Measurements from ENCODE around the gene ST6GAL2. TPM values are rescaled to one million over a fixed set of nuclear protein-coding genes. Genes with fewer than 3 reads are reported as not detected.

ST6GAL2 gene
- polyA plus RNA-seq, 2 of the 4 experiments (the other 2 are of a cell fraction), result 26.2 to 52.6 TPM

DNA sequence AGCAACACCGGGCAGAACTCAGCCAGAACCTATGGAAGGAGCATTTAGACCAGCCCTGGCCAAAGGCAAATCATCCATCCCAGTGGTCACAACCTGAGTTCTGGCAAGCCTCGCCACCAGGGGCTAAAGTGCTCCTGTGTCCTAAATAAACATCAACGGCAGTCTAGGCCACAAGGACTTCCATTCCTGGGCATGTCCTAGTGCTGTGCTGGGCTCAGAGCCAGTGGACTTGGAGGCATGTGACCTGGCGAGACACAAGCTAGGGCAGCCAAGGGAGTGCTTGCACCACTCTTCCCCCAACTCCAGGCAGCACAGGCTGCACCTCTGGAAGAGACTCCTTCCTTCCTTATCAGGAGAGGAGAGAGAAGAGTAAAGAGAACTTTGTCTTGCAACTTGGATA lies 69.0 kb downstream of the ST6GAL2 start (continued):
- TF ChIP-seq, protein P1, sequence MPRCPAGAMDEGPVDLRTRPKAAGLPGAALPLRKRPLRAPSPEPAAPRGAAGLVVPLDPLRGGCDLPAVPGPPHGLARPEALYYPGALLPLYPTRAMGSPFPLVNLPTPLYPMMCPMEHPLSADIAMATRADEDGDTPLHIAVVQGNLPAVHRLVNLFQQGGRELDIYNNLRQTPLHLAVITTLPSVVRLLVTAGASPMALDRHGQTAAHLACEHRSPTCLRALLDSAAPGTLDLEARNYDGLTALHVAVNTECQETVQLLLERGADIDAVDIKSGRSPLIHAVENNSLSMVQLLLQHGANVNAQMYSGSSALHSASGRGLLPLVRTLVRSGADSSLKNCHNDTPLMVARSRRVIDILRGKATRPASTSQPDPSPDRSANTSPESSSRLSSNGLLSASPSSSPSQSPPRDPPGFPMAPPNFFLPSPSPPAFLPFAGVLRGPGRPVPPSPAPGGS (IDR thresholded peaks at IDR 0.05), result no peak
- no peak for TF ChIP-seq HOXB13 (CRISPR knock-in tag; IDR thresholded peaks at IDR 0.05; ENCODE audit: low read depth)

DNA sequence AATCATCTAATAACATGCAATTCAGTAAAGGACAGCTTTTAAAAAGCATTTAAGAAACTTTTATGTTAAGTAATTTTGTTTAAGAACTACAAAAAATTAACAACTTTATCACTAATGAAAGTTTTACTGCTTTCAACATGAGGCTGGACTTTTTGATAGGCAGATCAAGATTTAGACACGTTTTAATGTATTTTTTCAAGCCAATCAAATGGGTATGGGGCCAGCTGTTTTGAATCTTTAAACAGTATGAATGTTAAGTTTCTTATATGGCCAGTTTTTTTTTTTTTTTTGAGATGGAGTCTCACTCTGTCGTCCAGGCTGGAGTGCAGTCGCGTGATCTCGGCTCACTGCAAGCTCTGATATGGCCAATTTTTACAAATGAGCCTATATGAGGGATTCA lies 73.1 kb downstream of the ST6GAL2 start:
- Histone ChIP-seq H3K4me1 (peaks cover 6% of the 10 kb centered on the region; the same call in 1 of the 3 replicates), H3K9me3 (no peaks in the 10 kb centered on the region), H3K4me2 (no peak overlapping the region), H3K4me3 (no peak overlapping the region), H3K27ac (no peak overlapping the region)
- ATAC-seq (no peak), FAIRE-seq (no peak), DNase-seq (ENCODE audit: low read depth in 1 of 2, low spot score in 1 of 2) (no peak)
- POLR2A ChIA-PET, result no interaction called here
- TF ChIP-seq HOXB5 (CRISPR knock-in tag; IDR thresholded peaks at IDR 0.05), result no peak
- no peak for TF ChIP-seq HMGXB4 (CRISPR knock-in tag; IDR thresholded peaks at IDR 0.05; ENCODE audit: borderline replicate concordance)
- no peak for TF ChIP-seq FOXS1 (CRISPR knock-in tag; IDR thresholded peaks at IDR 0.05)
- TF ChIP-seq, protein P2, sequence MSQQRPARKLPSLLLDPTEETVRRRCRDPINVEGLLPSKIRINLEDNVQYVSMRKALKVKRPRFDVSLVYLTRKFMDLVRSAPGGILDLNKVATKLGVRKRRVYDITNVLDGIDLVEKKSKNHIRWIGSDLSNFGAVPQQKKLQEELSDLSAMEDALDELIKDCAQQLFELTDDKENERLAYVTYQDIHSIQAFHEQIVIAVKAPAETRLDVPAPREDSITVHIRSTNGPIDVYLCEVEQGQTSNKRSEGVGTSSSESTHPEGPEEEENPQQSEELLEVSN (IDR thresholded peaks at IDR 0.05; ENCODE audit: borderline replicate concordance, low read depth), result no peak
- no peak for TF ChIP-seq CTCF (IDR thresholded peaks at IDR 0.05)
- no peak for TF ChIP-seq ELK1 (IDR thresholded peaks at IDR 0.05; ENCODE audit: low read depth, low read length)
- TF ChIP-seq USF2 (IDR thresholded peaks at IDR 0.05), result no peak
- no peak for TF ChIP-seq EHMT2 (IDR thresholded peaks at IDR 0.05; ENCODE audit: low read depth)
- TF ChIP-seq EP300 (IDR thresholded peaks at IDR 0.05), result no peak
- TF ChIP-seq ATOH8 (CRISPR knock-in tag; IDR thresholded peaks at IDR 0.05; ENCODE audit: low read depth), result no peak
- TF ChIP-seq MYC (IDR thresholded peaks at IDR 0.05; ENCODE audit: borderline replicate concordance, low read length), result no peak
- TF ChIP-seq CBX2 (IDR thresholded peaks at IDR 0.05; ENCODE audit: borderline replicate concordance, low read depth), result no peak
- TF ChIP-seq RNF2 (IDR thresholded peaks at IDR 0.05; ENCODE audit: borderline replicate concordance, low read depth), result no peak
- CTCF ChIA-PET, result interaction anchor here (1.1 kb wide), 1 partner anchor 1381 kb away, joined by 4 read pairs; no protein-coding TSS in a partner anchor
- 87% methylated on average over 5 of the region's 5 CpGs for WGBS (ENCODE audit: missing lambda C conversion rate)
